Muscle of arm (tissue), 12 donors: ENCODE measurements around the gene SKIDA1. TPM values are rescaled to one million over a fixed set of nuclear protein-coding genes. Genes with fewer than 3 reads are reported as not detected.

Source experiments
- DNase-seq: peaks from one replicate; pipeline ENCODE4 v3.0.0-alpha.2; 2013
- polyA plus RNA-seq, 12 donors: library from polyadenylated mRNA; unstranded; fragments of 120-200 nt; gene quantifications; one replicate each; pipeline ENCODE4 v1.2.1, GENCODE V29; 2013; ENCODE audit not compliant: insufficient read length in 12 of 12

Gene SKIDA1
- polyA plus RNA-seq, 12 donors, result 1.6 to 3.6 (median 2.5) TPM; not detected in 1

GRCh38 chr10:21517134-21518031 is 8.1 kb downstream of the SKIDA1 start:
- no peak for DNase-seq

- DNase-seq, result peak; percentile 83
Measured at GRCh38 chr10:21516242-21517131, 9.0 kb downstream of the SKIDA1 start.

- no peak for DNase-seq
Measured at GRCh38 chr10:21515361-21516241, 9.9 kb downstream of the SKIDA1 start.

GRCh38 chr10:21514818-21515351 is 10.6 kb downstream of the SKIDA1 start:
- no peak for DNase-seq

- no peak for DNase-seq
Measured at GRCh38 chr10:21514129-21514817, 11.2 kb downstream of the SKIDA1 start.

- no peak for DNase-seq
Measured at GRCh38 chr10:21513405-21513788, 12.1 kb downstream of the SKIDA1 start.

GRCh38 chr10:21512573-21513404 is 12.7 kb downstream of the SKIDA1 start:
- DNase-seq, result no peak

- DNase-seq, result no peak
Measured at GRCh38 chr10:21511946-21512572, 13.4 kb downstream of the SKIDA1 start.

GRCh38 chr10:21511095-21511570 is 14.3 kb downstream of the SKIDA1 start:
- DNase-seq, result no peak

- no peak for DNase-seq
Measured at GRCh38 chr10:21510241-21511094, 15.0 kb downstream of the SKIDA1 start.

- DNase-seq, result no peak
Measured at GRCh38 chr10:21509341-21510240, 15.9 kb downstream of the SKIDA1 start.

GRCh38 chr10:21508706-21509331 is 16.7 kb downstream of the SKIDA1 start:
- no peak for DNase-seq

GRCh38 chr10:21507150-21507549 is 18.3 kb downstream of the SKIDA1 start:
- DNase-seq, result no peak

- DNase-seq, result no peak
Measured at GRCh38 chr10:21506351-21506750, 19.1 kb downstream of the SKIDA1 start.

GRCh38 chr10:21505711-21506278 is 19.7 kb downstream of the SKIDA1 start:
- no peak for DNase-seq

GRCh38 chr10:21503542-21503941 is 21.9 kb downstream of the SKIDA1 start:
- no peak for DNase-seq
